K562 (cell line): ENCODE data around the gene SLC34A1. TPM values are rescaled to one million over a fixed set of nuclear protein-coding genes. Genes with fewer than 3 reads are reported as not detected.

Experiments used
- ARID3B ChIP-seq: fragments of 250-450 bp; sonication (Bioruptor Pico); IDR thresholded peaks from 2 replicates; pipeline ENCODE4 v1.4.0; 2020; ENCODE audit warnings: borderline replicate concordance
- CHCHD3 ChIP-seq: fragments of 250-450 bp; sonication (Bioruptor Pico); IDR thresholded peaks from 2 replicates; pipeline ENCODE4 v2.1.2; 2022; ENCODE audit warnings: mild to moderate bottlenecking
- FOXK2 ChIP-seq, 2 experiments: fragments of 450-650 bp; IDR thresholded peaks in 1 of 2; conservative IDR thresholded peaks in 1 of 2; 2 replicates each; pipeline ENCODE4 v1.6.1; 2016; ENCODE audit warnings: low read depth in 2 of 2, mild to moderate bottlenecking in 1 of 2
- HSF4 ChIP-seq: fragments of 250-450 bp; sonication (Bioruptor Pico); IDR thresholded peaks from 2 replicates; pipeline ENCODE4 v2.1.2; 2022; ENCODE audit warnings: mild to moderate bottlenecking, moderate library complexity, borderline replicate concordance
- ILK ChIP-seq: fragments of 450-650 bp; IDR thresholded peaks from 2 replicates; pipeline ENCODE4 v1.6.1; 2016; ENCODE audit warnings: missing genetic modification characterization, low read depth, mild to moderate bottlenecking, missing compliant biosample characterization, moderate library complexity, borderline replicate concordance
- POLR2B ChIP-seq: fragments of 450-650 bp; IDR thresholded peaks from 2 replicates; pipeline ENCODE4 v1.6.1; 2018; ENCODE audit warnings: low read depth; ENCODE audit not compliant: partially characterized antibody
- POLR3A ChIP-seq: IDR thresholded peaks from 2 replicates; pipeline ENCODE4 v1.6.1; 2011; ENCODE audit warnings: borderline replicate concordance, mild to moderate bottlenecking, moderate library complexity; ENCODE audit not compliant: insufficient read length, insufficient read depth; ENCODE audit errors: extremely low read depth
- SP2 ChIP-seq: IDR thresholded peaks from 2 replicates; pipeline ENCODE4 v1.6.1; 2011; ENCODE audit warnings: mild to moderate bottlenecking, low read depth, low read length, moderate library complexity; ENCODE audit not compliant: poor library complexity, severe bottlenecking; ENCODE audit errors: extremely low read depth
- ZBTB26 ChIP-seq: fragments of 450-650 bp; formaldehyde crosslinking; IDR thresholded peaks from 2 replicates; pipeline ENCODE4 v1.4.0; 2022; ENCODE audit warnings: missing genetic modification characterization
- ZFP30 ChIP-seq: fragments of 250-450 bp; sonication (Bioruptor Pico); IDR thresholded peaks from 2 replicates; pipeline ENCODE4 v1.8.0; 2022; ENCODE audit warnings: moderate library complexity, mild to moderate bottlenecking, inconsistent platforms, borderline replicate concordance
- ZFPM2 ChIP-seq: fragments of 250-450 bp; sonication (Bioruptor Pico); IDR thresholded peaks from 2 replicates; pipeline ENCODE4 v1.5.1; 2022; ENCODE audit warnings: mild to moderate bottlenecking
- ZNF143 ChIP-seq: sonication (generic); formaldehyde crosslinking; IDR thresholded peaks from 2 replicates; pipeline ENCODE4 v1.9.0; 2022; ENCODE audit warnings: mild to moderate bottlenecking, missing genetic modification reagents
- ZNF224 ChIP-seq: sonication (generic); formaldehyde crosslinking; IDR thresholded peaks from 2 replicates; pipeline ENCODE4 v1.8.0; 2022; ENCODE audit warnings: mild to moderate bottlenecking, missing genetic modification reagents
- ZNF445 ChIP-seq: fragments of 250-450 bp; sonication (Bioruptor Pico); IDR thresholded peaks from 2 replicates; pipeline ENCODE4 v1.4.0; 2020; ENCODE audit warnings: low read depth, mild to moderate bottlenecking, moderate library complexity
- ZNF586 ChIP-seq: fragments of 450-650 bp; formaldehyde crosslinking; conservative IDR thresholded peaks from 2 replicates; pipeline ENCODE4 v1.4.0; 2020; ENCODE audit warnings: mild to moderate bottlenecking, moderate library complexity
- polyA plus RNA-seq, 8 experiments: library from polyadenylated mRNA; depleted of rRNA in 4 of 8; stranded (reverse) in 5 of 8; unstranded in 3 of 8; fragments of >200 nt; fragmentation: Nextera tagmentation in 2 of 8; fragmentation: Illumina TruSeq in 1 of 8; extraction: Ambion mirVana in 2 of 8; extraction: Trizol in 1 of 8; gene quantifications; 2 replicates each; pipeline versions ENCODE4 v1.2.1 to v1.2.3, GENCODE V29; 2011 to 2014; ENCODE audit warnings: inconsistent platforms in 1 of 8, missing spikeins in 1 of 8
- total RNA-seq, 7 experiments: library from RNA; depleted of rRNA in 6 of 7; stranded (reverse); fragments of >200 nt in 6 of 7; fragmentation: Illumina TruSeq in 2 of 7; extraction: Trizol in 2 of 7; gene quantifications; 2 replicates each; pipeline versions ENCODE4 v1.2.1 to v1.2.3, GENCODE V29; 2011 to 2021; ENCODE audit warnings: low replicate concordance in 1 of 7
- TF ChIP-seq, protein P1 (sequence below): fragments of 450-650 bp; conservative IDR thresholded peaks from 2 replicates; pipeline ENCODE4 v1.6.1; 2016; ENCODE audit warnings: missing genetic modification characterization, low read depth, mild to moderate bottlenecking, missing compliant biosample characterization, moderate library complexity
- TF ChIP-seq, protein P2 (sequence below): sonication (generic); formaldehyde crosslinking; IDR thresholded peaks from 2 replicates; pipeline ENCODE4 v1.8.1; 2022; ENCODE audit warnings: missing genetic modification reagents
- TF ChIP-seq, protein P3 (sequence below), 2 experiments: fragments of 150-350 bp in 1 of 2; IDR thresholded peaks; 2 replicates each; pipeline ENCODE4 v1.6.1; 2012 to 2016; ENCODE audit warnings: low read depth in 2 of 2, low read length in 2 of 2, mild to moderate bottlenecking in 1 of 2, moderate library complexity in 1 of 2

SLC34A1 gene
- total and polyA plus RNA-seq, 9 of the 15 experiments (the other 6 are each of a cell fraction or from before 2014, with no cell fraction given): not detected

DNA sequence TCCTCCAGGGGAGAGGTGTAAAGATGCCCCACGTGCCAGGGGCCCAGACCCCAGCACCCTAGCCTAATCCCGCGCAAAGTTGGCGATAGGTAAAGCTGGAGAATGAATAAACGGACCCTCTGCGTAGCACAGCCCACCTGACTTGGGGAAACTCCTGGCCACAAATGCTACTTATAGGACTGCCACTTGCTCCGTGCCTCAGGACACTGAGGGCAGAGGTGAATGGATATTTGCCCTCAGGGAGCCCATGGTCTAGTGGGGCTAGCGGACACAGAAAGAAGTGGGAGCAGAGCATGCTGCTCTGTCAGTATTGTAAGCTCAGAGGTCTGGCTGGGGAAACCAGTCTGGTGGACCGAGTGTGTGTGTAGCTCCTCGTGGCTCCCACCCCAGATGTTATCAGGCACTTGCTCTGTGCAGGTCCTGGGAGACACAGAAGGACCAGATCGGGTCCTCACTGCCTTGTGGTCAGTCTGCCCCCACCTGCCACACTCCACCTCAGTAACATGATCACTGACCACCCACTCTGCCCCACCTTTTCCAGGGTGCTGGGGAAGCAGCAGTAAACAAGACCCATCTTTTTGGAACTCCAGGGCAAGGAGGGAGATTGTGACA lies 43.1 kb downstream of the SLC34A1 start (continued):
- no peak for TF ChIP-seq ARID3B
- TF ChIP-seq POLR3A: no peak
- TF ChIP-seq ZFPM2 (CRISPR knock-in tag): no peak
- TF ChIP-seq, protein P1, sequence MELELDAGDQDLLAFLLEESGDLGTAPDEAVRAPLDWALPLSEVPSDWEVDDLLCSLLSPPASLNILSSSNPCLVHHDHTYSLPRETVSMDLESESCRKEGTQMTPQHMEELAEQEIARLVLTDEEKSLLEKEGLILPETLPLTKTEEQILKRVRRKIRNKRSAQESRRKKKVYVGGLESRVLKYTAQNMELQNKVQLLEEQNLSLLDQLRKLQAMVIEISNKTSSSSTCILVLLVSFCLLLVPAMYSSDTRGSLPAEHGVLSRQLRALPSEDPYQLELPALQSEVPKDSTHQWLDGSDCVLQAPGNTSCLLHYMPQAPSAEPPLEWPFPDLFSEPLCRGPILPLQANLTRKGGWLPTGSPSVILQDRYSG (tag): no peak
- TF ChIP-seq ZNF143 (CRISPR knock-in tag): 0 out of 2 replicates have a peak, but pooled peaks have one; percentile 52
- no peak for TF ChIP-seq ILK (tag)
- TF ChIP-seq ZBTB26 (CRISPR knock-in tag): no peak
- TF ChIP-seq, protein P2, sequence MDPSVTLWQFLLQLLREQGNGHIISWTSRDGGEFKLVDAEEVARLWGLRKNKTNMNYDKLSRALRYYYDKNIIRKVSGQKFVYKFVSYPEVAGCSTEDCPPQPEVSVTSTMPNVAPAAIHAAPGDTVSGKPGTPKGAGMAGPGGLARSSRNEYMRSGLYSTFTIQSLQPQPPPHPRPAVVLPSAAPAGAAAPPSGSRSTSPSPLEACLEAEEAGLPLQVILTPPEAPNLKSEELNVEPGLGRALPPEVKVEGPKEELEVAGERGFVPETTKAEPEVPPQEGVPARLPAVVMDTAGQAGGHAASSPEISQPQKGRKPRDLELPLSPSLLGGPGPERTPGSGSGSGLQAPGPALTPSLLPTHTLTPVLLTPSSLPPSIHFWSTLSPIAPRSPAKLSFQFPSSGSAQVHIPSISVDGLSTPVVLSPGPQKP: no peak
- no peak for TF ChIP-seq ZNF445 (CRISPR knock-in tag)
- no peak for TF ChIP-seq FOXK2 (conservative IDR thresholded peaks at IDR 0.05 in 1 of 2, IDR thresholded peaks at IDR 0.05 in 1 of 2; ENCODE audit: low read depth in 2 of 2)
- no peak for TF ChIP-seq SP2
- TF ChIP-seq ZNF586 (CRISPR knock-in tag): no peak
- TF ChIP-seq ZNF224 (CRISPR knock-in tag): no peak
- no peak for TF ChIP-seq HSF4
- TF ChIP-seq, protein P3, sequence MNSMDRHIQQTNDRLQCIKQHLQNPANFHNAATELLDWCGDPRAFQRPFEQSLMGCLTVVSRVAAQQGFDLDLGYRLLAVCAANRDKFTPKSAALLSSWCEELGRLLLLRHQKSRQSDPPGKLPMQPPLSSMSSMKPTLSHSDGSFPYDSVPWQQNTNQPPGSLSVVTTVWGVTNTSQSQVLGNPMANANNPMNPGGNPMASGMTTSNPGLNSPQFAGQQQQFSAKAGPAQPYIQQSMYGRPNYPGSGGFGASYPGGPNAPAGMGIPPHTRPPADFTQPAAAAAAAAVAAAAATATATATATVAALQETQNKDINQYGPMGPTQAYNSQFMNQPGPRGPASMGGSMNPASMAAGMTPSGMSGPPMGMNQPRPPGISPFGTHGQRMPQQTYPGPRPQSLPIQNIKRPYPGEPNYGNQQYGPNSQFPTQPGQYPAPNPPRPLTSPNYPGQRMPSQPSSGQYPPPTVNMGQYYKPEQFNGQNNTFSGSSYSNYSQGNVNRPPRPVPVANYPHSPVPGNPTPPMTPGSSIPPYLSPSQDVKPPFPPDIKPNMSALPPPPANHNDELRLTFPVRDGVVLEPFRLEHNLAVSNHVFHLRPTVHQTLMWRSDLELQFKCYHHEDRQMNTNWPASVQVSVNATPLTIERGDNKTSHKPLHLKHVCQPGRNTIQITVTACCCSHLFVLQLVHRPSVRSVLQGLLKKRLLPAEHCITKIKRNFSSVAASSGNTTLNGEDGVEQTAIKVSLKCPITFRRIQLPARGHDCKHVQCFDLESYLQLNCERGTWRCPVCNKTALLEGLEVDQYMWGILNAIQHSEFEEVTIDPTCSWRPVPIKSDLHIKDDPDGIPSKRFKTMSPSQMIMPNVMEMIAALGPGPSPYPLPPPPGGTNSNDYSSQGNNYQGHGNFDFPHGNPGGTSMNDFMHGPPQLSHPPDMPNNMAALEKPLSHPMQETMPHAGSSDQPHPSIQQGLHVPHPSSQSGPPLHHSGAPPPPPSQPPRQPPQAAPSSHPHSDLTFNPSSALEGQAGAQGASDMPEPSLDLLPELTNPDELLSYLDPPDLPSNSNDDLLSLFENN (IDR thresholded peaks at IDR 0.05; ENCODE audit: low read depth in 2 of 2, low read length in 2 of 2): no peak
- TF ChIP-seq POLR2B: no peak
- no peak for TF ChIP-seq CHCHD3
- no peak for TF ChIP-seq ZFP30 (CRISPR knock-in tag)
